GM12878 (cell line): ENCODE results near the gene PSMB10. TPM values are rescaled to one million over a fixed set of nuclear protein-coding genes. Genes with fewer than 3 reads are reported as not detected.

ENCODE experiments used
- ATAC-seq: fragments of 200-7000 bp; cut with Tn5 transposase; 3 replicates; pipeline ENCODE4 v1.9.1; 2020; ENCODE audit warnings: mild to moderate bottlenecking, moderate library complexity
- BruUV-seq: library from RNA; stranded (reverse); fragments of 400-500 nt; replicated peaks from 2 replicates; lab custom pipeline; 2021; lab: Mats Ljungman, UMichigan
- CTCF ChIA-PET: fragments of 300-600 bp; sonication (Branson Sonifier 250); formaldehyde crosslinking; extraction: SDS; loops from one replicate; lab custom pipeline; 2021; ENCODE audit warnings: inconsistent platforms; lab: Yijun Ruan, JAX
- POLR2A ChIA-PET: fragments of 350-600 bp; formaldehyde crosslinking; extraction: SDS; loops from one replicate; lab custom pipeline; 2021; ENCODE audit warnings: inconsistent platforms; lab: Charles Lee
- RAD21 ChIA-PET: fragments of 300-600 bp; sonication (Branson Sonifier 250); formaldehyde crosslinking; loops from one replicate; lab custom pipeline; 2023; ENCODE audit warnings: antibody characterized with exemption; ENCODE audit not compliant: unreplicated experiment; lab: Charles Lee
- SMC1A ChIA-PET: fragments of 300-600 bp; sonication (Branson Sonifier 250); formaldehyde crosslinking; loops from one replicate; lab custom pipeline; 2023; ENCODE audit not compliant: unreplicated experiment, uncharacterized antibody; lab: Charles Lee
- DNase-seq: peaks from one replicate; pipeline ENCODE4 v3.0.0-alpha.2; 2011; ENCODE audit warnings: low read depth, low spot score
- FAIRE-seq: peaks from 3 replicates; lab custom pipeline; 2011; peaks lifted over from hg19 to GRCh38; lab: Jason Lieb, UNC
- H2AFZ ChIP-seq: 2 replicates; pipeline ENCODE4 v1.6.0; 2011; ENCODE audit warnings: low read depth, low read length, control low read depth; ENCODE audit not compliant: control insufficient read depth
- H3K27ac ChIP-seq: 2 replicates; pipeline ENCODE4 v1.5.1; 2011; ENCODE audit warnings: control low read depth; ENCODE audit not compliant: control insufficient read depth, insufficient read depth
- H3K27me3 ChIP-seq, 2 experiments: replicated peaks in 1 of 2; 2 replicates each; pipeline versions ENCODE4 v1.6.0 to v1.6.1; 2011; ENCODE audit warnings: low read length in 1 of 2; ENCODE audit not compliant: control insufficient read depth in 2 of 2, insufficient read depth in 2 of 2
- H3K36me3 ChIP-seq, 2 experiments: 2 replicates each; pipeline ENCODE4 v1.5.1; 2011; ENCODE audit warnings: low read length in 1 of 2; ENCODE audit not compliant: control insufficient read depth in 2 of 2, insufficient read depth in 2 of 2
- H3K4me1 ChIP-seq: 2 replicates; pipeline ENCODE4 v1.6.1; 2011; ENCODE audit warnings: mild to moderate bottlenecking, low read length, moderate library complexity, mixed read lengths; ENCODE audit not compliant: control insufficient read depth, insufficient read depth
- H3K4me2 ChIP-seq: 2 replicates; pipeline ENCODE4 v1.6.0; 2011; ENCODE audit warnings: control low read depth; ENCODE audit not compliant: control insufficient read depth, insufficient read depth
- H3K4me3 ChIP-seq: fragments of 200-600 bp; sonication (generic); 2 replicates; pipeline ENCODE4 v1.5.1; 2016
- H3K79me2 ChIP-seq: 2 replicates; pipeline ENCODE4 v1.6.0; 2011; ENCODE audit warnings: low read length; ENCODE audit not compliant: control insufficient read depth, insufficient read depth
- H3K9ac ChIP-seq: 2 replicates; pipeline ENCODE4 v1.8.0; 2011; ENCODE audit warnings: low read length, control low read depth, mixed read lengths; ENCODE audit not compliant: control insufficient read depth, insufficient read depth
- H3K9me3 ChIP-seq: replicated peaks from 3 replicates; pipeline ENCODE4 v1.5.1; 2011; ENCODE audit warnings: mild to moderate bottlenecking, low read length; ENCODE audit not compliant: control insufficient read depth, insufficient read depth
- H4K20me1 ChIP-seq: 2 replicates; pipeline ENCODE4 v1.6.0; 2011; ENCODE audit not compliant: control insufficient read depth, insufficient read depth
- CBFB ChIP-seq: IDR thresholded peaks from 2 replicates; pipeline ENCODE4 v1.6.1; 2016; ENCODE audit warnings: antibody characterized with exemption, low read depth
- CHD1 ChIP-seq: IDR thresholded peaks from 2 replicates; pipeline ENCODE4 v1.6.1; 2012; ENCODE audit warnings: low read depth, low read length, improper control_type of control experiment
- HSF1 ChIP-seq: fragments of 150-350 bp; IDR thresholded peaks from 2 replicates; pipeline ENCODE4 v1.6.1; 2014; ENCODE audit warnings: mild to moderate bottlenecking, low read depth, low read length
- MXI1 ChIP-seq: fragments of 150-350 bp; IDR thresholded peaks from 2 replicates; pipeline ENCODE4 v1.6.1; 2011; ENCODE audit warnings: low read depth, mild to moderate bottlenecking, inconsistent platforms, low read length, improper control_type of control experiment
- NFYA ChIP-seq: IDR thresholded peaks from 2 replicates; pipeline ENCODE4 v1.6.1; 2011; ENCODE audit warnings: low read depth, mild to moderate bottlenecking, low read length, improper control_type of control experiment, borderline replicate concordance
- NRF1 ChIP-seq: conservative IDR thresholded peaks from 2 replicates; pipeline ENCODE4 v1.6.1; 2011; ENCODE audit warnings: mild to moderate bottlenecking, low read depth, low read length, improper control_type of control experiment
- RAD21 ChIP-seq: IDR thresholded peaks from 2 replicates; pipeline ENCODE4 v1.6.1; 2011; ENCODE audit warnings: mild to moderate bottlenecking, low read depth, low read length, moderate library complexity; ENCODE audit not compliant: insufficient read depth
- SRF ChIP-seq, 2 experiments: IDR thresholded peaks; 2 replicates each; pipeline ENCODE4 v1.6.1; 2011; ENCODE audit warnings: low read depth in 2 of 2, low read length in 2 of 2, mild to moderate bottlenecking in 1 of 2, moderate library complexity in 1 of 2
- USF2 ChIP-seq: IDR thresholded peaks from 2 replicates; pipeline ENCODE4 v1.6.1; 2011; ENCODE audit warnings: low read depth, low read length, improper control_type of control experiment, borderline replicate concordance
- WGBS: methylation state at CpG from one replicate; pipeline ENCODE4 v1.1.6; 2016; ENCODE audit warnings: low lambda C conversion rate; ENCODE audit not compliant: insufficient replicate concordance, insufficient coverage; ENCODE audit errors: missing lambda C conversion rate; 5-methylcytosine and 5-hydroxymethylcytosine counted together
- in situ Hi-C: fragments of 300-500 bp; cut with MboI; formaldehyde crosslinking; loops from 9 replicates; pipeline ENCODE4 v1.14.3; 2018; ENCODE audit warnings: mixed read lengths
- intact Hi-C: fragments of 100-400 bp; cut with micrococcal nuclease; formaldehyde crosslinking; loops from one replicate; pipeline ENCODE4 v1.14.2; 2022; ENCODE audit not compliant: unreplicated experiment
- polyA plus RNA-seq, 11 experiments: library from polyadenylated mRNA; depleted of rRNA in 4 of 11; unstranded in 6 of 11; stranded (reverse) in 5 of 11; fragments of >200 nt; fragmentation: Nextera tagmentation in 4 of 11; fragmentation: Illumina TruSeq in 1 of 11; extraction: Ambion mirVana in 4 of 11; extraction: Trizol in 1 of 11; gene quantifications; 1 replicate in 1 of 11; 2 replicates in 10 of 11; pipeline versions ENCODE4 v1.2.1 to v1.2.3, GENCODE V29; 2011 to 2016; ENCODE audit warnings: inconsistent platforms in 2 of 11, missing spikeins in 2 of 11, low read depth in 1 of 11
- total RNA-seq, 4 experiments: library from RNA; depleted of rRNA in 3 of 4; stranded (reverse); fragments of >200 nt in 3 of 4; fragmentation: Illumina TruSeq in 1 of 4; extraction: Trizol in 1 of 4; gene quantifications; 2 replicates each; pipeline versions ENCODE4 v1.2.1 to v1.2.3, GENCODE V29; 2013 to 2021
- TF ChIP-seq, protein P1 (sequence below), 3 experiments: IDR thresholded peaks in 2 of 3; conservative IDR thresholded peaks in 1 of 3; 2 replicates each; pipeline ENCODE4 v1.5.1; 2011; ENCODE audit warnings: low read depth in 3 of 3, low read length in 3 of 3, mild to moderate bottlenecking in 3 of 3, control low read depth in 2 of 3, moderate library complexity in 2 of 3, inconsistent platforms in 1 of 3, mixed read lengths in 1 of 3; ENCODE audit not compliant: control insufficient read depth in 2 of 3, insufficient read depth in 1 of 3; ENCODE audit errors: extremely low read depth in 1 of 3
- TF ChIP-seq, protein P2 (sequence below): fragments of 450-650 bp; IDR thresholded peaks from 2 replicates; pipeline ENCODE4 v1.6.1; 2016; ENCODE audit warnings: mild to moderate bottlenecking
- TF ChIP-seq, protein P3 (sequence below): IDR thresholded peaks from 2 replicates; pipeline ENCODE4 v1.6.1; 2012; ENCODE audit warnings: low read depth, low read length, improper control_type of control experiment

PSMB10 gene
- total and polyA plus RNA-seq, 10 of the 15 experiments (the other 5 are each of a cell fraction or from before 2014, with no cell fraction given) = 24.1 to 308 (median 151) TPM

- Histone ChIP-seq H3K4me2 (no peak overlapping the region), H3K27me3 (no peaks in the 10 kb centered on the region), H3K79me2 (no peaks in the 10 kb centered on the region), H3K4me1 (no peaks in the 10 kb centered on the region; the same call in 1 of the 2 replicates), H4K20me1 (no peaks in the 10 kb centered on the region), H2AFZ (no peak overlapping the region), H3K4me3 (no peak overlapping the region), H3K9ac (no peak overlapping the region), H3K27ac (no peak overlapping the region), H3K36me3 (peaks cover 0 to 2% of the 10 kb centered on the region in 2 experiments; a peak in 1 of 4 replicates), H3K9me3 (no peaks in the 10 kb centered on the region)
- BruUV-seq = no TSS peak
- intact Hi-C loops (loop anchor here (10.0 kb wide), 1 partner anchor 397 kb away; the partner anchor contains the start of gene RIPOR1), in situ Hi-C loops (no loop called here)
- SMC1A ChIA-PET = interaction anchor here (0.6 kb wide), 1 partner anchor 846 kb away, joined by 3 read pairs; no protein-coding TSS in a partner anchor
- POLR2A ChIA-PET = interaction anchor here (0.6 kb wide), 1 partner anchor 83 kb away, joined by 6 read pairs; no protein-coding TSS in a partner anchor
- 88% methylated on average over 5 of the region's 5 CpGs for WGBS
- no peak for DNase-seq
- RAD21 ChIA-PET = no interaction called here
- ATAC-seq = no peak
- CTCF ChIA-PET = interaction anchor here (0.5 to 1.2 kb wide), 3 partner anchors 19 to 437 kb away, joined by 3 to 9 read pairs (median 3); no protein-coding TSS in a partner anchor
- no peak for FAIRE-seq
- TF ChIP-seq NRF1 (no peak), CBFB (no peak), CHD1 (no peak), RAD21 (no peak), NFYA (no peak), MXI1 (no peak), USF2 (no peak), HSF1 (no peak), SRF (IDR thresholded peaks at IDR 0.05; ENCODE audit: low read depth in 2 of 2, low read length in 2 of 2) (no peak)
- TF ChIP-seq, protein P1, sequence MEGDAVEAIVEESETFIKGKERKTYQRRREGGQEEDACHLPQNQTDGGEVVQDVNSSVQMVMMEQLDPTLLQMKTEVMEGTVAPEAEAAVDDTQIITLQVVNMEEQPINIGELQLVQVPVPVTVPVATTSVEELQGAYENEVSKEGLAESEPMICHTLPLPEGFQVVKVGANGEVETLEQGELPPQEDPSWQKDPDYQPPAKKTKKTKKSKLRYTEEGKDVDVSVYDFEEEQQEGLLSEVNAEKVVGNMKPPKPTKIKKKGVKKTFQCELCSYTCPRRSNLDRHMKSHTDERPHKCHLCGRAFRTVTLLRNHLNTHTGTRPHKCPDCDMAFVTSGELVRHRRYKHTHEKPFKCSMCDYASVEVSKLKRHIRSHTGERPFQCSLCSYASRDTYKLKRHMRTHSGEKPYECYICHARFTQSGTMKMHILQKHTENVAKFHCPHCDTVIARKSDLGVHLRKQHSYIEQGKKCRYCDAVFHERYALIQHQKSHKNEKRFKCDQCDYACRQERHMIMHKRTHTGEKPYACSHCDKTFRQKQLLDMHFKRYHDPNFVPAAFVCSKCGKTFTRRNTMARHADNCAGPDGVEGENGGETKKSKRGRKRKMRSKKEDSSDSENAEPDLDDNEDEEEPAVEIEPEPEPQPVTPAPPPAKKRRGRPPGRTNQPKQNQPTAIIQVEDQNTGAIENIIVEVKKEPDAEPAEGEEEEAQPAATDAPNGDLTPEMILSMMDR (IDR thresholded peaks at IDR 0.05 in 2 of 3, conservative IDR thresholded peaks at IDR 0.05 in 1 of 3; ENCODE audit: control insufficient read depth in 2 of 3, extremely low read depth in 1 of 3, insufficient read depth in 1 of 3, low read depth in 3 of 3, low read length in 3 of 3) = no peak
- TF ChIP-seq, protein P2, sequence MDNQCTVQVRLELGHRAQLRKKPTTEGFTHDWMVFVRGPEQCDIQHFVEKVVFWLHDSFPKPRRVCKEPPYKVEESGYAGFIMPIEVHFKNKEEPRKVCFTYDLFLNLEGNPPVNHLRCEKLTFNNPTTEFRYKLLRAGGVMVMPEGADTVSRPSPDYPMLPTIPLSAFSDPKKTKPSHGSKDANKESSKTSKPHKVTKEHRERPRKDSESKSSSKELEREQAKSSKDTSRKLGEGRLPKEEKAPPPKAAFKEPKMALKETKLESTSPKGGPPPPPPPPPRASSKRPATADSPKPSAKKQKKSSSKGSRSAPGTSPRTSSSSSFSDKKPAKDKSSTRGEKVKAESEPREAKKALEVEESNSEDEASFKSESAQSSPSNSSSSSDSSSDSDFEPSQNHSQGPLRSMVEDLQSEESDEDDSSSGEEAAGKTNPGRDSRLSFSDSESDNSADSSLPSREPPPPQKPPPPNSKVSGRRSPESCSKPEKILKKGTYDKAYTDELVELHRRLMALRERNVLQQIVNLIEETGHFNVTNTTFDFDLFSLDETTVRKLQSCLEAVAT = no peak
- TF ChIP-seq, protein P3, sequence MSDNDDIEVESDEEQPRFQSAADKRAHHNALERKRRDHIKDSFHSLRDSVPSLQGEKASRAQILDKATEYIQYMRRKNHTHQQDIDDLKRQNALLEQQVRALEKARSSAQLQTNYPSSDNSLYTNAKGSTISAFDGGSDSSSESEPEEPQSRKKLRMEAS = no peak
Observed at GRCh38 chr16:67922221-67922620, 14.4 kb downstream of the PSMB10 start.
